Endothelial cell of umbilical vein (primary cell): ENCODE data around the gene SMARCC2. TPM values are rescaled to one million over a fixed set of nuclear protein-coding genes. Genes with fewer than 3 reads are reported as not detected.

Experiments
- BruUV-seq: library from RNA; stranded (reverse); fragments of 400-500 nt; replicated peaks from 2 replicates; lab custom pipeline; 2021; lab: Mats Ljungman, UMichigan
- CTCF ChIA-PET: fragments of 300-600, 350-600 bp; sonication (Branson Sonifier 250); formaldehyde crosslinking; loops from one replicate; lab custom pipeline; 2021; ENCODE audit warnings: antibody characterized with exemption, inconsistent platforms; lab: Charles Lee
- POLR2A ChIA-PET: fragments of 300-600, 350-600 bp; sonication (Branson Sonifier 250); formaldehyde crosslinking; loops from one replicate; lab custom pipeline; 2021; ENCODE audit warnings: antibody characterized with exemption, inconsistent platforms; lab: Charles Lee
- DNase-seq: peaks from one replicate; pipeline ENCODE4 v3.0.0-alpha.2; 2011; ENCODE audit warnings: low read depth, low spot score
- FAIRE-seq: peaks from 2 replicates; lab custom pipeline; 2011; peaks lifted over from hg19 to GRCh38; lab: Jason Lieb, UNC
- H2AFZ ChIP-seq: 2 replicates; pipeline ENCODE4 v1.6.0; 2012; ENCODE audit warnings: low read depth, low read length, control low read depth, inconsistent platforms
- H3K27ac ChIP-seq: 2 replicates; pipeline ENCODE4 v1.5.1; 2011; ENCODE audit warnings: low read depth, mild to moderate bottlenecking, control low read depth, low read length, moderate library complexity; ENCODE audit not compliant: insufficient read depth
- H3K27me3 ChIP-seq, 2 experiments: 2 replicates each; pipeline versions ENCODE4 v1.6.0 to v1.6.1; 2011; ENCODE audit warnings: low read length in 2 of 2, mixed read lengths in 1 of 2; ENCODE audit not compliant: control insufficient read depth in 2 of 2, insufficient read depth in 2 of 2
- H3K36me3 ChIP-seq, 2 experiments: 2 replicates in 1 of 2; 3 replicates in 1 of 2; pipeline ENCODE4 v1.5.1; 2011; ENCODE audit warnings: low read length in 2 of 2, mild to moderate bottlenecking in 1 of 2, moderate library complexity in 1 of 2; ENCODE audit not compliant: control insufficient read depth in 2 of 2, insufficient read depth in 2 of 2; ENCODE audit errors: extremely low read depth in 1 of 2
- H3K4me1 ChIP-seq: 3 replicates; pipeline ENCODE4 v1.5.1; 2011; ENCODE audit warnings: mild to moderate bottlenecking, low read length; ENCODE audit not compliant: control insufficient read depth, insufficient read depth; ENCODE audit errors: extremely low read depth
- H3K4me2 ChIP-seq: 2 replicates; pipeline ENCODE4 v1.6.1; 2011; ENCODE audit warnings: low read length, control low read depth, mixed read lengths; ENCODE audit not compliant: insufficient read depth
- H3K4me3 ChIP-seq, 3 experiments: fragments of 200-600 bp in 1 of 3; sonication (generic), shearing (Covaris generic) in 1 of 3; replicated peaks in 1 of 3; 2 replicates each; pipeline ENCODE4 v1.5.1; 2011 to 2016; ENCODE audit warnings: control low read depth in 3 of 3, low read length in 3 of 3, mild to moderate bottlenecking in 2 of 3, inconsistent platforms in 1 of 3, low read depth in 1 of 3, moderate library complexity in 1 of 3; ENCODE audit not compliant: insufficient read depth in 1 of 3
- H3K79me2 ChIP-seq: 2 replicates; pipeline ENCODE4 v1.6.0; 2012; ENCODE audit warnings: low read length, inconsistent platforms; ENCODE audit not compliant: control insufficient read depth, insufficient read depth
- H3K9ac ChIP-seq: replicated peaks from 2 replicates; pipeline ENCODE3; 2011; ENCODE audit warnings: low read length, control low read depth; ENCODE audit not compliant: insufficient read depth; ENCODE audit errors: extremely low read depth
- H3K9me1 ChIP-seq: replicated peaks from 3 replicates; pipeline ENCODE4 v1.6.0; 2011; ENCODE audit warnings: mild to moderate bottlenecking, low read length; ENCODE audit not compliant: control insufficient read depth, insufficient read depth; ENCODE audit errors: extremely low read depth
- H3K9me3 ChIP-seq: replicated peaks from 2 replicates; pipeline ENCODE4 v1.5.1; 2012; ENCODE audit warnings: low read length, inconsistent platforms; ENCODE audit not compliant: control insufficient read depth, insufficient read depth
- H4K20me1 ChIP-seq: replicated peaks from 2 replicates; pipeline ENCODE3; 2011; ENCODE audit warnings: mild to moderate bottlenecking, low read length; ENCODE audit not compliant: control insufficient read depth, insufficient read depth; ENCODE audit errors: extremely low read depth
- CTCF ChIP-seq, 2 donors: IDR thresholded peaks; 1 replicate in 1 of 2; 2 replicates in 1 of 2; pipeline ENCODE4 v1.5.1; 2011; ENCODE audit warnings: low read length in 2 of 2, mild to moderate bottlenecking in 2 of 2, moderate library complexity in 2 of 2, control low read depth in 1 of 2, inconsistent platforms in 1 of 2, low read depth in 1 of 2; ENCODE audit not compliant: insufficient read depth in 1 of 2; ENCODE audit errors: extremely low read depth in 1 of 2
- EZH2 ChIP-seq: IDR thresholded peaks from 2 replicates; pipeline ENCODE4 v1.6.1; 2012; ENCODE audit warnings: borderline replicate concordance, low read depth, mild to moderate bottlenecking, moderate library complexity, low read length, inconsistent platforms; ENCODE audit not compliant: severe bottlenecking
- FOS ChIP-seq: IDR thresholded peaks from 2 replicates; pipeline ENCODE4 v1.6.1; 2011; ENCODE audit warnings: mild to moderate bottlenecking, low read length, moderate library complexity, borderline replicate concordance; ENCODE audit not compliant: insufficient read depth
- GATA2 ChIP-seq: IDR thresholded peaks from 2 replicates; pipeline ENCODE4 v1.7.0; 2011; ENCODE audit warnings: low read depth, mild to moderate bottlenecking, moderate library complexity, mixed read lengths, low read length; ENCODE audit not compliant: insufficient read length, insufficient read depth
- JUN ChIP-seq: IDR thresholded peaks from 2 replicates; pipeline ENCODE4 v1.6.1; 2011; ENCODE audit warnings: borderline replicate concordance, low read depth; ENCODE audit not compliant: insufficient read length, insufficient read depth
- MAX ChIP-seq: IDR thresholded peaks from 2 replicates; pipeline ENCODE4 v1.6.1; 2011; ENCODE audit not compliant: insufficient read depth, insufficient read length
- MYC ChIP-seq: IDR thresholded peaks from one replicate; pipeline ENCODE4 v1.6.1; 2011; ENCODE audit warnings: mild to moderate bottlenecking, low read depth, low read length
- POLR2A ChIP-seq: IDR thresholded peaks from 2 replicates; pipeline ENCODE4 v1.6.1; 2012; ENCODE audit warnings: low read depth, mild to moderate bottlenecking, control low read depth, low read length
- POLR2AphosphoS5 ChIP-seq: IDR thresholded peaks from 2 replicates; pipeline ENCODE4 v1.6.1; 2012; ENCODE audit warnings: low read depth, mild to moderate bottlenecking, control low read depth, low read length, moderate library complexity; ENCODE audit not compliant: insufficient read depth
- dilution Hi-C: fragments of 300-500 bp; cut with MboI; formaldehyde crosslinking; loops from one replicate; pipeline ENCODE4 v1.15.0; 2019; ENCODE audit warnings: low sequenced_read_pairs; ENCODE audit not compliant: extremely low pct_ligation_motif_present
- intact Hi-C: fragments of 100-400 bp; cut with micrococcal nuclease; formaldehyde crosslinking; loops from one replicate; pipeline ENCODE4 v1.10.0; 2022
- polyA plus RNA-seq, 4 experiments: library from polyadenylated mRNA; depleted of rRNA in 3 of 4; stranded (reverse) in 3 of 4; unstranded in 1 of 4; fragments of >200 nt; gene quantifications; 2 replicates each; pipeline versions ENCODE4 v1.2.1 to v1.2.3, GENCODE V29; 2011 to 2012; ENCODE audit warnings: missing spikeins in 1 of 4
- total RNA-seq: library from RNA; stranded (reverse); gene quantifications from 2 replicates; pipeline ENCODE4 v1.2.3, GENCODE V29; 2021

The SMARCC2 gene
- total and polyA plus RNA-seq, 2 donors (not counting 3 experiments of a cell fraction or from before 2014, with no cell fraction given): 51.9 to 121 TPM

GRCh38 chr12:56118688-56119357 lies 70.5 kb downstream of the SMARCC2 start:
- no peak overlapping the region for H2AFZ ChIP-seq
- peaks cover 24% of the 10 kb centered on the region for H3K79me2 ChIP-seq
- H3K36me3 ChIP-seq: peaks cover 0 to 13% of the 10 kb centered on the region in 2 experiments
- peak overlapping the region; percentile 10 to 60 (median 52) for H3K4me3 ChIP-seq
- dilution Hi-C loops (no loop called here), intact Hi-C loops (loop anchor here (1.0 kb wide), 9 partner anchors 7 to 377 kb away; partner anchors contain the start of genes ANKRD52, CS, NABP2 and SMARCC2)
- no peaks in the 10 kb centered on the region for H3K27me3 ChIP-seq
- BruUV-seq: no TSS peak
- DNase-seq: no peak
- POLR2A ChIA-PET: interaction anchor here (0.9 to 4.0 kb wide), 10 partner anchors 9 to 103 kb away, joined by 3 to 37 read pairs (median 8); partner anchors contain the start of genes ESYT1, MYL6, PA2G4 and RNF41
- no peaks in the 10 kb centered on the region for H3K9me1 ChIP-seq
- H3K9ac ChIP-seq: peak overlapping the region; percentile 71
- H3K4me1 ChIP-seq: peaks cover 24% of the 10 kb centered on the region
- FAIRE-seq: no peak
- CTCF ChIA-PET: interaction anchor here (0.8 to 11.9 kb wide), 16 partner anchors 9 to 380 kb away, joined by 3 to 236 read pairs (median 4); partner anchors contain the start of genes ANKRD52, ESYT1, PA2G4 and RNF41
- TF ChIP-seq CTCF (IDR thresholded peaks at IDR 0.05; ENCODE audit: extremely low read depth in 1 of 2, insufficient read depth in 1 of 2, low read depth in 1 of 2, low read length in 2 of 2) (no peak), POLR2A (no peak), MYC (no peak), MAX (no peak), GATA2 (no peak), EZH2 (no peak), FOS (no peak), POLR2AphosphoS5 (no peak), JUN (no peak)
- no peaks in the 10 kb centered on the region for H4K20me1 ChIP-seq
- H3K27ac ChIP-seq: peak overlapping the region; percentile 47
- peak overlapping the region; percentile 71 for H3K4me2 ChIP-seq
- no peaks in the 10 kb centered on the region for H3K9me3 ChIP-seq
